OCI-LY3 (cell line): ENCODE measurements around the gene TNRC6C.

ENCODE experiments used
- EZH2phosphoT487 ChIP-seq: fragments of 200-600 bp; shearing (Covaris generic); IDR thresholded peaks from 2 replicates; pipeline ENCODE4 v1.6.1; 2018; ENCODE audit warnings: antibody characterized with exemption, mixed run types, low read depth
- TF ChIP-seq, protein P1 (sequence below): fragments of 200-600, 300-600 bp; sonication (generic); IDR thresholded peaks from 2 replicates; pipeline ENCODE4 v1.5.1; 2014; ENCODE audit warnings: antibody characterized with exemption, low read length, low read depth

DNA sequence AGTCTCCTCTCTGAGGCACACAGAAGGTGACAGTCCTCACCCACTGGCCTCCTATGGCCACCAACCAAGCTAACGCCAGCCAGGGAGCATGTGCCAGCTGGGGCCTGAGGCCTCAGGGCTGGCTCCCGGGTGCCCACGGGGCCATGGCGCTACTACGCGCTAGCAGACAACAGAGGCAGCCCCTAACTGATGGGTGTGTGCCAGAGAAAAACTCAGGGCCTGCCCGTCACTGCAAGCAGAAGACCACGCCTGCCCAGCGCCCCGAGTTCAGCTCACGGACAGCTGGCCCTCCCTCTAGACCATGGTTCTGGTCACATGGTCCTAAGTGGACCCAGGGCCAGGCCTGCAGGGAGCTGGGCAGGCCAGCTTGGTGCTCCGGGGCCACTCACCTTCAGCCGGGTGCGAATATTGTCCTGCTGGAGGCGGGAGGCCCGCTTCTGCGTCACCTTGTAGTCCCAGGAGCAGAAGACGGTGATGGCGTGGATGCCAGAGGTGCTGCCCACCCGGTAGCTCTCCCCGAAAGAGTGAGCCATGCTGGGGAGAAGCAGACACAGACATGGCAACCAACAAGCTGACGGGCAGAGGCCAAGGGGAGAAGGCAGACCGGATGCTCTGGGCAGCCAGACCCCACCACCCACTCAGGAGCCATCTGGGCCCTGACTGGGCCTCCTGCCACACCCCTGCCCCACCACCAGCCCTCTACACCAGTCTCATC lies 163.9 kb downstream of the TNRC6C start:
- TF ChIP-seq, protein P1, sequence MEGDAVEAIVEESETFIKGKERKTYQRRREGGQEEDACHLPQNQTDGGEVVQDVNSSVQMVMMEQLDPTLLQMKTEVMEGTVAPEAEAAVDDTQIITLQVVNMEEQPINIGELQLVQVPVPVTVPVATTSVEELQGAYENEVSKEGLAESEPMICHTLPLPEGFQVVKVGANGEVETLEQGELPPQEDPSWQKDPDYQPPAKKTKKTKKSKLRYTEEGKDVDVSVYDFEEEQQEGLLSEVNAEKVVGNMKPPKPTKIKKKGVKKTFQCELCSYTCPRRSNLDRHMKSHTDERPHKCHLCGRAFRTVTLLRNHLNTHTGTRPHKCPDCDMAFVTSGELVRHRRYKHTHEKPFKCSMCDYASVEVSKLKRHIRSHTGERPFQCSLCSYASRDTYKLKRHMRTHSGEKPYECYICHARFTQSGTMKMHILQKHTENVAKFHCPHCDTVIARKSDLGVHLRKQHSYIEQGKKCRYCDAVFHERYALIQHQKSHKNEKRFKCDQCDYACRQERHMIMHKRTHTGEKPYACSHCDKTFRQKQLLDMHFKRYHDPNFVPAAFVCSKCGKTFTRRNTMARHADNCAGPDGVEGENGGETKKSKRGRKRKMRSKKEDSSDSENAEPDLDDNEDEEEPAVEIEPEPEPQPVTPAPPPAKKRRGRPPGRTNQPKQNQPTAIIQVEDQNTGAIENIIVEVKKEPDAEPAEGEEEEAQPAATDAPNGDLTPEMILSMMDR = no peak
- no peak for TF ChIP-seq EZH2phosphoT487
